DOHH2 (cell line): ENCODE measurements around the gene SULT6B1.

Experiments used
- H3F3A ChIP-seq: fragments of 200-600 bp; sonication (generic), shearing (Covaris generic); 2 replicates; pipeline ENCODE4 v1.6.0; 2016; ENCODE audit warnings: antibody characterized with exemption, mild to moderate bottlenecking; ENCODE audit not compliant: control insufficient read depth, insufficient read depth
- H3K27ac ChIP-seq: fragments of 200-600 bp; sonication (generic); 2 replicates; pipeline ENCODE4 v1.5.1; 2014; ENCODE audit warnings: low read depth, mild to moderate bottlenecking, low read length, moderate library complexity
- H3K27me3 ChIP-seq: fragments of 200-600 bp; sonication (generic); 2 replicates; pipeline ENCODE4 v1.6.1; 2014; ENCODE audit warnings: mild to moderate bottlenecking, low read length, mixed read lengths; ENCODE audit not compliant: control insufficient read depth
- H3K36me3 ChIP-seq: fragments of 200-600 bp; sonication (generic); 2 replicates; pipeline ENCODE4 v1.6.1; 2014; ENCODE audit warnings: mild to moderate bottlenecking, low read length, moderate library complexity, mixed read lengths; ENCODE audit not compliant: control insufficient read depth
- H3K4me1 ChIP-seq: fragments of 200-600 bp; sonication (generic); 2 replicates; pipeline ENCODE4 v1.6.1; 2014; ENCODE audit warnings: mild to moderate bottlenecking, low read length, mixed read lengths; ENCODE audit not compliant: control insufficient read depth
- H3K4me2 ChIP-seq: fragments of 200-600 bp; sonication (generic); 2 replicates; pipeline ENCODE4 v1.6.0; 2014; ENCODE audit warnings: mild to moderate bottlenecking, low read length, moderate library complexity
- H3K4me3 ChIP-seq: fragments of 200-600 bp; sonication (generic); 2 replicates; pipeline ENCODE4 v1.5.1; 2014; ENCODE audit warnings: mild to moderate bottlenecking, low read length, mixed read lengths
- H3K79me2 ChIP-seq: fragments of 200-600 bp; sonication (generic); 2 replicates; pipeline ENCODE4 v1.6.1; 2014; ENCODE audit warnings: mild to moderate bottlenecking, low read length, mixed read lengths; ENCODE audit not compliant: control insufficient read depth
- H3K9me2 ChIP-seq: fragments of 200-600 bp; sonication (generic); replicated peaks from 2 replicates; pipeline ENCODE4 v1.6.1; 2014; ENCODE audit warnings: mild to moderate bottlenecking, low read length, mixed read lengths; ENCODE audit not compliant: control insufficient read depth
- H3K9me3 ChIP-seq: fragments of 200-600 bp; sonication (generic); 2 replicates; pipeline ENCODE4 v1.6.1; 2014; ENCODE audit warnings: antibody characterized with exemption, low read length, mixed read lengths; ENCODE audit not compliant: control insufficient read depth, insufficient read depth
- H4K20me1 ChIP-seq: fragments of 200-600 bp; sonication (generic); 2 replicates; pipeline ENCODE4 v1.6.0; 2014; ENCODE audit warnings: low read depth, mild to moderate bottlenecking, antibody characterized with exemption, low read length, moderate library complexity; ENCODE audit not compliant: control insufficient read depth, insufficient read depth
- EZH2phosphoT487 ChIP-seq: fragments of 200-600 bp; sonication (generic); IDR thresholded peaks from 2 replicates; pipeline ENCODE4 v1.6.1; 2017; ENCODE audit warnings: borderline replicate concordance, mild to moderate bottlenecking, antibody characterized with exemption, low read length, moderate library complexity, mixed read lengths
- TF ChIP-seq, protein P1 (sequence below): fragments of 200-600 bp; sonication (generic); IDR thresholded peaks from one replicate; pipeline ENCODE4 v1.5.1; 2014; ENCODE audit warnings: antibody characterized with exemption, mild to moderate bottlenecking, low read depth, low read length; ENCODE audit not compliant: poor library complexity, severe bottlenecking

The SULT6B1 gene

DNA sequence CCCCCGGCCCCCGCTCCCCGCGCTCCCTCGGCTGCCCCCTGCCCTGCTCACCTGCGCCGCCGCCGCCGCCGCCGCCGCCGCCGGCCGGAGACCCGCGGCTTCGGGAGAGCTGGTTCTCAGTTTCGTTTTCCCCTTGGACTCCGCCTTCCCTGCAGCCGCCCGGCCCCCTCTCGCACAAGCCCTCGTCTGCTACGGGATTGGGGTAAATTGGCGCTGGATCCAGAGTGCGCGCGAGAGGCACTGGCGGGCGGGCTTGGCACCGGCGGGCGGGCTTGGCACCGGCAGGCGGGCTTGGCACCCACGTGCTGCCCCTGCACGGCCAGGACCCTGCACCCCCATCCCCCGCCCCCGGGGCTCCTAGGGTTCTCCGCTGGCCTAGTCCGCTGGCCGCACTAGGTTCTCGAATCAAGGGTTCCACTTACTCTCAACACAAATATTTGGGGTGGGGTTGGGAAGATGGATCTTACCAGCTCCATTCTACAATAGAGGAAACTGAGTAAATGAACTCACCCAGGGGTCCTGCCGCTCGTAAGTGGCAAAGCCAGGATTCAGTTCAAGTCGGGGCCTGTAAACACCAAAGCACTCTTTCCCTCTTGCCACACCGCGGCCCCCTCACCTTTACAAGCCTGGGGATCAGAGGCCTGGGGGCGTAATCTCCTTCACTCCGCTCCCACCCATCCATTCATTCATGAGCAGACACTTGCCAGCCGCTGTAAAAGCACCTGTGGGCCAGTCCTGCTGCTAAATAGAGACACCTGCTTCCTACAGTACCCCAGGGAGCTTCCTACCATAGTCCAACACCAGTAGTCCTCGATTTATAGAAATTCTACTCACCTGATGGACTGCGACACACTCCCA lies 31.4 kb downstream of the SULT6B1 start, which contains the start of gene EIF2AK2:
EIF2AK2 (minus strand) TSS at position 124 of the 858 bp plus-strand sequence. CDS start 9,174 bp downstream, outside the sequence.
- peaks cover 20% of the 10 kb centered on the region for H3K79me2 ChIP-seq
- H3K4me2 ChIP-seq = peak within 1 kb of the TSS; percentile 85
- 0 out of 2 replicates have a peak within 1 kb of the TSS, but pooled peaks have one; percentile 15 for H3K27ac ChIP-seq

DNA sequence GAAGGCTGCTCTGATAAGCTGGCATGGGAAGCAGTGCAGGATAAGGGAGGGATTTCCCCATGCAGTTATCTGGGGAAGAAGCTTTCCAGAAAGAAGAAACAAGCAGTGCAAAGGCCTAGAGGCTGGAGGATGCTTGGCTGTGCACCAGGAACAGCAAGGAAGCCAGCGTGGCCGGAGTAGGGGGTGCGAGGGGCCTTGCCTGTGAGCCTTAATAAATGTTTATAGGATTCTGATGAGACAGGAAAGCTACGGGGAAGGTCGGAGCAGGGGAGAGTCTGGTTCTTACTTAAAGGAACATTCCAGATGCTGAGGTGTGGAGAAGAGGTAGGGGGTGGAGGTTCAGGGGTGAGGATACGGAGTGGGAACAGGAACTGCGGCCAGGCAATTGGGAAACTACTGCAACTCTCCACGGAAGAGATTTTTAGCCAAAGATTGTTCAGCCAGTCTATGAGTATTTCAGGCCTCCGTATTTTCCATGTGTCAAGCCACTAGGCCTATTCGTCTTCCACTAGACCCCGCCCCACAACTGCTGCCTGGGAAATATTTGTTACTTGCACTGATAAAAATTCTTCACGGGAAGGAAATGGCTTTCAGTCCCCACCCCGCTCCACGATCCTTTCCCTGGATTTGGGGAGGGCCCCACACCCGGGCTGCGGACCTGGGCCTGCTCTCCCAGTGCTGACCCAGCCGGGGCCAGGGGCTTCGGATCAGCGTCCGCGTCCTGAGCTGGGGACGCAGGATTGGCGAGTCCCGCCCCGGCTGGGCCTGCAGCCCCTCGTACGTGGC lies 32.2 kb downstream of the SULT6B1 start:
- peaks cover 25% of the 10 kb centered on the region for H3K4me1 ChIP-seq
- peak overlapping the region; percentile 85 for H3K4me2 ChIP-seq
- H3K27ac ChIP-seq = 0 out of 2 replicates have a peak overlapping the region, but pooled peaks have one; percentile 15
- H4K20me1 ChIP-seq = no peaks in the 10 kb centered on the region
- no peaks in the 10 kb centered on the region for H3K9me3 ChIP-seq
- H3K36me3 ChIP-seq = no peaks in the 10 kb centered on the region
- H3K27me3 ChIP-seq = no peaks in the 10 kb centered on the region
- H3K79me2 ChIP-seq = peaks cover 29% of the 10 kb centered on the region
- TF ChIP-seq, protein P1, sequence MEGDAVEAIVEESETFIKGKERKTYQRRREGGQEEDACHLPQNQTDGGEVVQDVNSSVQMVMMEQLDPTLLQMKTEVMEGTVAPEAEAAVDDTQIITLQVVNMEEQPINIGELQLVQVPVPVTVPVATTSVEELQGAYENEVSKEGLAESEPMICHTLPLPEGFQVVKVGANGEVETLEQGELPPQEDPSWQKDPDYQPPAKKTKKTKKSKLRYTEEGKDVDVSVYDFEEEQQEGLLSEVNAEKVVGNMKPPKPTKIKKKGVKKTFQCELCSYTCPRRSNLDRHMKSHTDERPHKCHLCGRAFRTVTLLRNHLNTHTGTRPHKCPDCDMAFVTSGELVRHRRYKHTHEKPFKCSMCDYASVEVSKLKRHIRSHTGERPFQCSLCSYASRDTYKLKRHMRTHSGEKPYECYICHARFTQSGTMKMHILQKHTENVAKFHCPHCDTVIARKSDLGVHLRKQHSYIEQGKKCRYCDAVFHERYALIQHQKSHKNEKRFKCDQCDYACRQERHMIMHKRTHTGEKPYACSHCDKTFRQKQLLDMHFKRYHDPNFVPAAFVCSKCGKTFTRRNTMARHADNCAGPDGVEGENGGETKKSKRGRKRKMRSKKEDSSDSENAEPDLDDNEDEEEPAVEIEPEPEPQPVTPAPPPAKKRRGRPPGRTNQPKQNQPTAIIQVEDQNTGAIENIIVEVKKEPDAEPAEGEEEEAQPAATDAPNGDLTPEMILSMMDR = no peak
- no peak for TF ChIP-seq EZH2phosphoT487
- no peaks in the 10 kb centered on the region for H3F3A ChIP-seq
- peak overlapping the region; percentile 92 for H3K4me3 ChIP-seq
- no peaks in the 10 kb centered on the region for H3K9me2 ChIP-seq

More for the DNA sequence above, 31.4 kb downstream of the SULT6B1 start, which contains the start of gene EIF2AK2:
- Histone ChIP-seq H3K4me1 (peaks cover 25% of the 10 kb centered on the region), H3K36me3 (no peaks in the 10 kb centered on the region), H3K4me3 (peak within 1 kb of the TSS; percentile 92), H4K20me1 (no peaks in the 10 kb centered on the region), H3K9me3 (no peaks in the 10 kb centered on the region), H3F3A (no peaks in the 10 kb centered on the region; the same call in 1 of the 2 replicates), H3K27me3 (no peaks in the 10 kb centered on the region), H3K9me2 (no peaks in the 10 kb centered on the region)
- TF ChIP-seq, protein P1 = no peak
- no peak for TF ChIP-seq EZH2phosphoT487

DNA sequence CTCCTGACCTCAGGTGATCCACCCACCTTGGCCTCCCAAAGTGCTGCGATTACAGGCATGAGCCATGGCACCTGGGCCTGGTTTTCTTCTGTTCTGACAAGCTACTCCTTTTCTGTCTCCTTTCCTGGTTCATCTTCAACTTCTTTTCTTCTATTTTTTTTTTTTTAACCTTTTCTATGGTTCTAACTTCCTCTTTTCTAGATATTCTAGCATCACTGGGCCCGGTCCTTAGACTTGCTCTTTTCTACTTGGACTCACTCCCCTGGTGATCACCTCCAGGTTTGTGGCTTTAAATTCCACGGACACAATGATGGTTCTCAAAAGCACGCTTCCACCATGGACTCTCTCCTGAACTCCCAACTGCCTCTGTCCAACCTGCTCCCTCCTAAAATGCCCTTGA lies 33.7 kb downstream of the SULT6B1 start:
- H3K4me3 ChIP-seq = no peak overlapping the region
- TF ChIP-seq, protein P1 = no peak
- no peak for TF ChIP-seq EZH2phosphoT487
- peaks cover 28% of the 10 kb centered on the region for H3K4me1 ChIP-seq
- H3K79me2 ChIP-seq = peaks cover 32% of the 10 kb centered on the region
- H4K20me1 ChIP-seq = no peaks in the 10 kb centered on the region
- 0 out of 2 replicates have a peak, but pooled peaks cover under 1% of the 10 kb centered on the region for H3K36me3 ChIP-seq
- H3K9me3 ChIP-seq = no peaks in the 10 kb centered on the region
- H3F3A ChIP-seq = no peaks in the 10 kb centered on the region
- no peaks in the 10 kb centered on the region for H3K9me2 ChIP-seq
- H3K27ac ChIP-seq = no peak overlapping the region
- H3K4me2 ChIP-seq = peak overlapping the region; percentile 85
- H3K27me3 ChIP-seq = no peaks in the 10 kb centered on the region
